ENCODE measurements around the gene METTL1.

METTL1 gene

GRCh38 chr12:57735952-57736740 lies 35.8 kb downstream of the METTL1 start:
- no peak for DNase-seq

- no peak for DNase-seq
Measured at GRCh38 chr12:57735198-57735855, 36.6 kb downstream of the METTL1 start.

DNA sequence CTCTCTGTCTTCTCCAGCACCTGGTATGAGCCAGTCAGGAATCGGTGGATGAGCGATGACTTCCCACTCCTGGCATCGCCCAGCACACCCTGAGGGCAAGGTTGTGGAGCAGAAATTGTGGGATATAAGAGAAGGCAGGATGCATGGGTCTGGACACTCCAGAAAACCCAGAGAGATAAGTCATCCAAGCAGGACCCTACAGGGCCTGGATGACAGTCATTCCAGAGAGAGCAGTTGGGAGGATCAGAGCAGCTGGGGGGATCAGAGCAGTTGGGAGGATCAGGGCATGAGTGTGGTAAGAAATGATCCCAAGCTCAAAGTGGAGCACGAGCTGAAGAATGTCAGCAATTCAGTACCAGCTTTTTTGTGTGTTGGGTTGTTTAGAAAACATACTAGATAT lies 37.3 kb downstream of the METTL1 start:
- DNase-seq = no peak

DNA sequence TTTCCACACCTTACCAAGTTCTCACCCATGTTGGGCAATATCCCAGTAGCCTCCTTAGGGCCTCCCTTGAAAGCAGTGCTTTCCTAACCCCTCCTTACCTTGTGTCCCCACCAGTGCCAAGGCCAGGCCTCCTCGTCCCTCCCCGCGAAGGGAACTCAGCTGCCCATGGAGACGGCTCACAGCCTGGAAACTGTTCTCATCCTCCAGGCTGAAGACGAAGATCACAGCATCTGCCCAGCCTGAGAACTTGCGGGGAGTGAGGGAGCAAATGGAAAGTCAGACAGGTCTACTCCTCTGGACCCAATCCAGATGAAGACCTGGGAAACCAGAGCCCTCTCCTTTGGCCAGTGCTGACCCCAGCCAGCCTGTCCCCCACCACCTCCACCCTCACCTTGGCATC lies 38.0 kb downstream of the METTL1 start:
- DNase-seq = no peak

GRCh38 chr12:57732726-57733593 lies 38.9 kb downstream of the METTL1 start:
- DNase-seq = no peak

DNA sequence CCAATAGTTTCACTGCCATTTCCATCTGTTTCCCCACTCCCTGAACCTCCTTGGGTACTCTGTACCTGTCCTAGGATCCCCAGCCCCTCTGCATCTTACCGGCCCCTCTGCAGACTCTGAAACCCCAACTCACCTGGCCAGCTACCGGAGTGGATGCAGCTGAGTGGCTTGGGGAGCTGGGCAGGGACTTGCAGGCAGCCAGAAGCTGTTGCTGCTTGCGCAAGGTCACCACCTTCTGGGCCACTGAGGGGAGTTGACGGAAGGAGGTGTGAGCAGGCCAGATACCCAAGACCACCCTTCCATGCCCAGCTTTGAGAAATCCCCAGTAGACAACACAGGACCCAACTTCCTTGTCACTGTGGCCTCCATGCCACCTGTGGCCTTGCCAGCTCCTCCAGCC lies 39.6 kb downstream of the METTL1 start:
- DNase-seq = no peak

DNA sequence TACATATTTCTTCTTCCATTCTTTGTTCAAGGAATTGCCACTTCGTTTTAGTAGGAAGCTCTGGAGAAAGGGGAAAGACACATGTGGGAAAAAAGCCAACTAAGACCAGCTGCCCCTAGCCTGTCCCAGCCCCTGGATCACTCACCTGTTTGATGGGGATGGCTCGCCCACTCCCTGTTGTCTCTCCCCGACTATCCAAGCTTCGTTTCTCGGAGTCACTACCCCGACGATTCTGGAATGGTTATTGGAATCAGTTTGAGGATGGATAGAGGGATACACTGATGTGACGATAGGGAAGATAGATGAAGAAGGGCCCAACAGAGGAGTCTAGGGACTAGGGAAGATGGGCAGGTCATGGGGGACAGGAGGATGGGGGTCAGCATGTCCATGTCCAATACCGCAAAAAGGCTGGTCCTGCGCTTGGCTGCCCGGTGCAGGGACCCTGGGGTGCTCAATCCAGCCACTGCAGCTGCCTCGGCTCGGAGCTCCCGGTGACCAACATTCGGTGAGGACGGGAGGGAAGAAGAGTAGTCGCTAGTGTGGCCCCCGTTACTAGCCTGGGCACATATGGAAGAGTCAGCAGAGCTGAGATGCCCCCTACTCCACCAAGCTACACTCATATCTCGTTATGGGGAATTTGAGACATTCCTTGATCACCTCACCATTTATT lies 40.4 kb downstream of the METTL1 start:
- DNase-seq = no peak

- DNase-seq = no peak
Measured at GRCh38 chr12:57730336-57731067, 41.4 kb downstream of the METTL1 start.

DNA sequence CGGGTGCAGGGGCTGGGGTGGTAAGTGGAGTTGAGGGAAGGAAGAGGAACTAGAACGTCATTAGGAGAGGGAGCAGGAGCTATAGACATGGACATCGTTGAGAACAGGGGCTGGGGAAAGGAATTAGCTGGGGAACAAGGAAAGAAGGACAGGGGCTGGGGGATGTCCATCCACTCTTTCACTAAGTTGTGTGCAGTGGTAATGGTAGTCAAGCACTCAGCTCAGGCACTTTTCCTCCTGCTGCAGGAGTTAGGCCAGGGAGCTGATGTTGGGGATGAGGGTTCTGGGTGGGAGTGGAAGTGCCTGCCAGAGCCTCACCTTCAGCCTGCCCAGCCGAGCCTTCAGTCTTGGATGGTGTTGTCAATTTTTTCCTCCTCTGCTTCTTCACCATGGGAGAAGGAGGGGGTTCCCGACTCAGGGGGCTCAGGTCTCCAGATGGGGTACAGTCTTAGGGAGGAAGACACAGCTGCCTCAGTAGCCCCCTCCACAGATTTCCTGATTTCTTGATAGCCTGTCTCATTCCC lies 42.5 kb downstream of the METTL1 start:
- no peak for DNase-seq

- DNase-seq = no peak
Measured at GRCh38 chr12:57727758-57728395, 44.0 kb downstream of the METTL1 start.

GRCh38 chr12:57726884-57727757 lies 44.8 kb downstream of the METTL1 start:
- DNase-seq = no peak

- peak; percentile 40 for DNase-seq
Measured at GRCh38 chr12:57726151-57726883, 45.6 kb downstream of the METTL1 start.

DNA sequence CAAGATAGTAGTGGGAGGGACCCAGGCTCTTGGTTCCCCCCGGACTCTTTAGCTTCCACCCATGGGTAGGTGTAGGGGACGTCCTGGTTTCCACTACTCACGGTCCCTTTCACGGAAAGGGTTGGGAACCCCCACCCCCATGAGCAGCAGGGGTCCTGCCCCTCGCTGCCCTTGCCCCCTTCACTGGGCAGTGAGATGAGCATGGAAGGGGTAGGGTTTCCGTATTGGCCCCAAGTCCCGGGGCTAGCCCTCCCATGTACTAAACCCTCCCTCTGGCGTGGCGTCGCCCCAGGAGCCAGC lies 46.1 kb downstream of the METTL1 start:
- DNase-seq = no peak

DNA sequence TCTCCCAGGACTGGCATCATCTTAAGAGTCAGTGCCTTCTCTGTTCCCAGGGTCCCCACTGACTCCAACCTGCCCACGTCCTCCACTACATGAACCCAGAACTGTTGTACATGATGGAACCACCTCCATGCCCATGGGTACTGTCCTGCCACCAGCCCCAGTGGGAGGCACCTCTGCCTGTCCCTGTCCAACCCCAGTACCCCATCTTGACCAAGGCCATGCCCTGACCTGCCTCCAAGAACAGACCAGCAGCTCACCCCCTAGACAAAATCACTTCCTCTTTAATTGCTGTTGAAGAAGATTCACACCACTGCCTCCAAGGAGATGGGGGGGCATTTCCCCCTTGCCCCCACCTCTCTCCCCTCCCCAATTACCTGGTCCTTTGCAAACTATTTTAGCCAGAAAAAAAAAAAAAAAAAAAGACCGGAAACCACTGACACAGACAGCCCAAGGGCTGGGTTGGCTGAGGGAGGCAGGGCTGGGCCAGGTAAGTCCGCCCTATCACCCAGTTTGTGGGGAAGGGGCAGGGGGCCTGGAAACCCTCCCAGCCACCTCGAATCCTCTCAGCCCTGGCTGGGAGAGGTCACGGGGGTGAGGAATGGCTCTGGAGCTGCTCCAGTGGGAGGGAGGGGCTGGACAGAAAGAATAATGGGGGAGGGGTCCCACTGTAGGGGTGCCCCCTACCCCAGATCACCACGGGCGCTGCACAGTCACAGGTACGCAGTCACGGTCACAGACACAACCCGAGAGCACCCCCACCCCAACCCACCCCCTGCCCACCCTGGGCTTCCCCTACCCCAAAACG lies 46.8 kb downstream of the METTL1 start:
- no peak for DNase-seq

DNA sequence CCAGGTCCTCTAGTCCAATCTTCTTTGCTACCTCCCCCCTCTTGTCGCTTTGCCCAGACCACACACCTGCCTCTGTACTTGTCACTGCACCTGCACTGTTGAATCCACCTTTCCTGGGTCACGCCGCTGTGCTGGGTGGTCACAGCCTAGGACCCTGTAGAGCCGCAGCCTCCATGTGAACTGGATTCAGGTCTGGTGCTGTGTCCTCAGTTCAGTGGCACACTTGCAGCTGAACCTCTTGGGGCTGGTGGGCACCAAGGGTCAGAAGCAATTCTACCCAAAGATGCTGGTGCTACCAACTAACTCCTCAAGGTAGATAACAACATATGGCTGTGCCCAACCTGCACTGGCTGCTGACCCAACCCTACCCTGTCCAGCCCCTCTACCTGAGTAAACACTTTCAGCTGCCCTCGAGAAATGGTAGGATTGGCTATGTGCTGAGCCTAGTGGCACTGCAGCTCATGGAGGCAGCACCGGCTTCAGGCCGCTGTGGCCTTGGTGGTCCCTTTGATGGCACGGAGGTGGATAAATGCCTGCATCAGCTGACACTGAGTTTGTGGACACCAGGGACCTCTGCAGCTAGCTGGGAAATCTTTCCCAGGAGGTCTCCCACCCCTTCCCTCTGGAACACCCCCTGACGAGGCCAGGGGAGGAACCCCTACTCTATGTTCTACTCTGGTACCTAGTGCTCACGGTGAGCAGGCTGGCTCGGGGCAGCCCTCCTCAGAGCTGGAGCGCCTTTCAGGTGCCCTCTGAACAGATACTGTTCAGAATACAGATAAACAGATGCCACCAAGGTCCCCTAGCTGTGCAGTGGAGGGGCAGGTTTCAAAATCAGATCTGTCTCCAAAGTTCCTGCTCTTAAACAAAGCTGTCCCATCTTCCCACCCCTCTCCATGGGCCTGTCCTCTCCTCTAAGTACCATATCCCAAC lies 47.6 kb downstream of the METTL1 start:
- DNase-seq = no peak

DNA sequence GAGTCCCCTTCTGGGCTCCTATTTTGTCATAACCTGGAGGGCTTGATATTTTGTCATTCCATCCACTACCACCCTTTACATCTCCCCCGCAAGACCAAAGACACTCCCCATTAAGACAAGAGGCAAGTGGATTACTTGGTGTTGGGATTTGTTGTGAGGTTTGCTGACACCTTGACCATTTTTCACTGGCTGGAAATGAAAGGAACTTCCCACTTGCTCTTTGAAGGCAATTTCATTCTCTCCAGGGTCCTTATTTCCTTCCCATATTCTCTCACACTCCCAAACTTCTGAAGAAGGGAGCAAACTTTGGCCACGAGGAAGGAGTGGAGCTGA lies 48.3 kb downstream of the METTL1 start:
- no peak for DNase-seq

DNA sequence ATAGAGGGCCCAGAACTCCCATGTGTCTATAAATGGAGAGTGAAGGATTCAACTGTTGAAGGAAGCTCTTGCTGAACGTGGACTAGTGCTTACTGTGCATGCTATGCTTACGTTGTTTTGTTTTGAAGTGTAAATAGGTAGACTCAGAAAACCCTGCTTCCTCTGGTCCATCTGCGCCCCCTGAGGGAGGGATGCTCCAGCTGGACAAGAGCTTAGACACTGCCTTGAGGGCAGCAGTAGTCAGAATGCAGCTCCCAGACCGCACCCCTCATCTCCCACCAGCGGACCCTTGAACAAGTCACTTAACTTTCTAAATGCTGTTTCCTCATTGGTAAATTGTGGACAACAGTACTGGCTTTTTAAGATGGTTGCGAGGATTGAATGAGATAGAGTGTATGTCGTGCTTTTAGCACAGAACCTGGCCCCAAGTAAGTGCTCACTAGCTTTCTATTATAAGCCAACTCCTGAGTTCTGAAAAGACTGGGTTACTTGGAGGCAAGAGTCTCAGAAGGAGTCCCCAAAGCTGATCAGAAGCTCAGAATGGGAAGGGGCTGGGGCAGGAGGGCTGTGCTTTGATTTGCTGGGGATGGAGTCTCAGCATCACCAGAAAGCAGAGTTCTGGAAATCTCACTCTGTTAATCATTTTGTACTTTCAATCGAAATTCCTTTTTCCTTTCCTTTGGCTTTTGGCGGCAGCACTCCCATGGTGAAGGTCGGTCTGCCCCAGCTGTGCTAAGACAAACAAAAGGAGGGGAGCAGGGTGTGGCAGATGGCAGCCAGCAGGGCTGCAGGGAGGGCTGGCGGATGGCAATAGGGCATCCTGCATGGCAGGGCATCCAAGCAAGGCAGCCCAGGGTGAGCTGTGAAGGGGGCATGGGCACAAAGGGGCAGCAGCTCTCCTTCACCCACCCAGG lies 48.9 kb downstream of the METTL1 start:
- no peak for DNase-seq
